Measurements from ENCODE around the gene L3MBTL4.

Gene L3MBTL4

DNA sequence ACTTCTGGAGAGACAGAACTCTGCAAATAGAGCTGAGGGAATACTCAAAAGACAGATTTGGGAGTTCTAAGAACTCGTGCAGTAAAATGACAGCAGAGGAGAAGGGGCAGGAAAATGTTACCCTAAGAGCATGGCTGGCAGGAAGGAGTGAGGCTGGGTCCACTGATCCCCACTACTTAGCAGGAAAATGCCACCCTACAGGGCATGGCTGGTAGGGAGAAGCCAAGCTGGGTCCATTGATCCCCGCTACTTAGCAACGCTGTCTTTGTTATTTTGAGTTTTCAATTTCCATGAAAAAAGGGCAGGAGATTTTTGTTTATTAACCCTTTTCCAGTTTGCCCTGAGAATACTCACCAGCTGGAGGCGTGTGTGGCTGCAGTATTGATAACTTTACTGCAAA lies 419.1 kb downstream of the L3MBTL4 start:
- Histone ChIP-seq H3K9me3 (ENCODE audit: control insufficient read depth, insufficient read depth, low read length) (peaks cover 3% of the 10 kb centered on the region; the same call in 1 of the 2 replicates), H3K36me3 (ENCODE audit: insufficient read depth, low read length) (no peaks in the 10 kb centered on the region), H3K9ac (ENCODE audit: low read depth, low read length) (no peak overlapping the region), H3K4me1 (ENCODE audit: insufficient read depth, low read length) (peaks cover 32% of the 10 kb centered on the region)

DNA sequence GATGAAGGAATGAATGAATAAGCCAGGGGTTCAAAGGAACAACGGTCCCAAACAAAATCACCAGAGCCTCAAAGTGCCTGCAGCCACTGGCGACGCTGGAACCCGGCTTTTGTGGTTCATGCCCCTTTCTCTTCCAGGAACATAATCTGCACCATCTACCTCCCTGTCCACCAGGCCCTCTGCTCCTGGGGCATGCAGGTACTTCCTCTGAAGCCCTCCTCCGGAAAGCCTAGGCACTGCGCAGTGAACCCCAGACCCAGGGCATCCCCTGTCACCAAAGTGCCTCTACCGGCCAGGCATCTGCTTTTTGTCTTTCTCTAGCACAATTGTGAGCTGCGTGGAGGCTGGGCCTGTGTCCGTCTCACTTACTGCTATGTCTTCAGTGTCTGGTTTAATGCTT lies 420.8 kb downstream of the L3MBTL4 start:
- Histone ChIP-seq H3K4me1 (ENCODE audit: insufficient read depth, low read length) (peaks cover 32% of the 10 kb centered on the region), H3K9ac (ENCODE audit: low read depth, low read length) (no peak overlapping the region), H3K36me3 (ENCODE audit: insufficient read depth, low read length) (no peaks in the 10 kb centered on the region), H3K9me3 (ENCODE audit: control insufficient read depth, insufficient read depth, low read length) (no peaks in the 10 kb centered on the region)

DNA sequence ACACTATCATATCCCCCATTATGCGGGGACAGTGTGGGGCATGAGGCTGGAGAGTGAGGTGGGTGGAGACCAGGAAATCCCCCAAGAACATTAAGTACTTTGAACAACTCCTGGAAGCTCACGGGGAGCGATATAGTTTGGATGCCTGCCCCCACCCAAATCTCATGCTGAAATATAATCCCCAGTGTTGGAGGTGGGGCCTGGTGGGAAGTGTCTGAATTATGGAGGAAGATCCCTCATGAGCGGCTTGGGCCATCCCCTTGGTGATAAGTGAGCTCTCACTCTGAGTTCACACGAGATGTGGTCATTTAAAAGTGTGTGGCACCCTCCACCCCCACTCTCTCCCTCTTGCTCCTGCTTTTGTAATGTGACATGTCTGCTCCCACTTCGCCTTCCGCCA lies 422.3 kb downstream of the L3MBTL4 start:
- no peaks in the 10 kb centered on the region for H3K36me3 ChIP-seq (ENCODE audit: insufficient read depth, low read length)
- no peaks in the 10 kb centered on the region for H3K9me3 ChIP-seq (ENCODE audit: control insufficient read depth, insufficient read depth, low read length)
- peaks cover 24% of the 10 kb centered on the region for H3K4me1 ChIP-seq (ENCODE audit: insufficient read depth, low read length)
- no peak overlapping the region for H3K9ac ChIP-seq (ENCODE audit: low read depth, low read length)

DNA sequence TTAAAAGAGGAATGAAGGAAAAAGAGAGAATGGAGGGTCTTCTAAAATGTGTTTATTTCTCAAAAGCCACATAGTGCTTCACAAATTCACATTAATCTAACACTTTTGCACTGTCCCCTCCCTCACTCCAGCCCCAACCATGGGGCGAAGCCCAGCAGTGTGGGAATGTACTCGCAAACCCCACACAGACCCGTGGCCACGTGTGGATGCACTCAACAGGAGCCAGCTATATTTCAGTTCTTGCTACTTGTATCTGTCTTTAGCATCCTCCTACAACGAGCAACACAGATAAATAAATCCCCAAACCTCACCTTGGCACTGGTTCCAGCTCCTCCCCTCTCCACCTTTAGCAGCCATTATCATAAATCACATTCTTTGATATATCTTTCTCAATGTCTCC lies 427.5 kb downstream of the L3MBTL4 start:
- Histone ChIP-seq H3K36me3 (ENCODE audit: insufficient read depth, low read length) (no peaks in the 10 kb centered on the region), H3K9ac (ENCODE audit: low read depth, low read length) (no peak overlapping the region), H3K4me1 (ENCODE audit: insufficient read depth, low read length) (no peaks in the 10 kb centered on the region), H3K9me3 (ENCODE audit: control insufficient read depth, insufficient read depth, low read length) (no peaks in the 10 kb centered on the region)

DNA sequence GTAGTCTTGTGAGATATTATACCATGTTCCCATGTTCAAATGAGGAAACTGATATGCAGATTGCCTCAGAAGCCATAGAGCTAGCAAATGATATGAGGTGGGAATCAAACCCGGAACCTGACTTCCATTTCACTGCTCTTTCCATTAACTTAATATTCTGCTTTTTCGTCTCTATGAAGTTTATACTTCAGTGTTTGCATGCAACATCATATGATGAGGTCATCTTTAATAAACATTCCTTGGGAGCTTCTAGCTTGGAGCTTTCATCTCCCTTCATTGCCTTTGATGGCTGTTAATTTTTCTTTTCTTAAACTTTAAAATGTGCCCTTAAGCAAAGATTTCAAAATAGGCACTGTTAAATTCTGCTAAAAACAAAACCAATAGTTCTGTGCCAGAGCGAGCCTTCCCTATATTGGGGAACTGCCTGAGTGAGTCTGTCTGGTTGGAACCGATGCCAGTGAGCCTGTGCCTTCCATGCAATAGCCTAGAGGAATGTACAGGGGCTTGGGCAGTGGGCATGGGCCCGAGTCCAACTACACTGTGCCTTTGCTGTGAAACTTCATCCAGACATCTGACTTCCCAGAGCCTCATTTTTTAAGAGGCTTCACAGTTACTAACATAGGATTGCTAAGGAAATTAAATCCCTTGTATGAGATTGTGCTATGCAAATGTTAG lies 428.3 kb downstream of the L3MBTL4 start:
- Histone ChIP-seq H3K9me3 (ENCODE audit: control insufficient read depth, insufficient read depth, low read length) (no peaks in the 10 kb centered on the region), H3K4me1 (ENCODE audit: insufficient read depth, low read length) (no peaks in the 10 kb centered on the region), H3K36me3 (ENCODE audit: insufficient read depth, low read length) (no peaks in the 10 kb centered on the region), H3K9ac (ENCODE audit: low read depth, low read length) (no peak overlapping the region)

DNA sequence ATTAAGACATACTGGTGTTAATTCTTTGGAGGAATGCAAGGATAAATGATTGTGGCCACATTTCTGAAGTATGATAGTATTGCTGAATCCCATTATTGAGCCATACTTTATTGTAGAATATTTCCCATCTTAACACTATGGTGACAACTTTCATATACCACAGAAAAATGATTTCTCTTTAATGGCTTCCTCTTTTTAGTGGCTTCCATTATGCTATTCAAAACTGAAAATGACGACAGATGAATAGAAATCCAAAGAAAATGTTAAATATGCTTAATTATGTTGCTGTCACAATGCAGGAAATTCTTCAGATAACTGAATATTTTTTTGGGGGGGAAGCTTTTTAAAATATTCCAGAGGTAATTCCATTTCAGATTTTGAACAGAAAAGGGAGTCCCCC lies 430.5 kb downstream of the L3MBTL4 start:
- Histone ChIP-seq H3K36me3 (ENCODE audit: insufficient read depth, low read length) (no peaks in the 10 kb centered on the region), H3K9ac (ENCODE audit: low read depth, low read length) (no peak overlapping the region), H3K4me1 (ENCODE audit: insufficient read depth, low read length) (no peaks in the 10 kb centered on the region), H3K9me3 (ENCODE audit: control insufficient read depth, insufficient read depth, low read length) (no peaks in the 10 kb centered on the region)

DNA sequence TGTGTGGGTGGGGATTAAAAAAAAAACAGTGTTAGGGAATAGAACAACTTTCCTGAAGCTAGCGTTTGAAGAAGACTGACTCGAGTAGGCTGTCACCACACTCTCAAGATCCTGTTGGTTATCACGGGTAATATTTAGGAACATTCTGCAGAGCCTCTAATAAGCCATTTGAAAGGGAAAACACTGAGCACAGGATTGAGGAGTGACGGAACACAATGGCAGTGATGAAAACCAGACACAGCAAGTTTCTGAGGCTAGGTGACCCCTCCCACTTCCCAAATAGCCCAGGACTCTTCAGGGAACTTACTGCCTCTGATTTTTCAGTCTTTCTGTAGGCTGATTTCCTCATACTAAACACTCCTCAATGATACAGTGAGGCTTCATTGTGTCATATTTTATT lies 431.2 kb downstream of the L3MBTL4 start:
- no peak overlapping the region for H3K9ac ChIP-seq (ENCODE audit: low read depth, low read length)
- no peaks in the 10 kb centered on the region for H3K4me1 ChIP-seq (ENCODE audit: insufficient read depth, low read length)
- no peaks in the 10 kb centered on the region for H3K36me3 ChIP-seq (ENCODE audit: insufficient read depth, low read length)
- H3K9me3 ChIP-seq (ENCODE audit: control insufficient read depth, insufficient read depth, low read length), result no peaks in the 10 kb centered on the region

DNA sequence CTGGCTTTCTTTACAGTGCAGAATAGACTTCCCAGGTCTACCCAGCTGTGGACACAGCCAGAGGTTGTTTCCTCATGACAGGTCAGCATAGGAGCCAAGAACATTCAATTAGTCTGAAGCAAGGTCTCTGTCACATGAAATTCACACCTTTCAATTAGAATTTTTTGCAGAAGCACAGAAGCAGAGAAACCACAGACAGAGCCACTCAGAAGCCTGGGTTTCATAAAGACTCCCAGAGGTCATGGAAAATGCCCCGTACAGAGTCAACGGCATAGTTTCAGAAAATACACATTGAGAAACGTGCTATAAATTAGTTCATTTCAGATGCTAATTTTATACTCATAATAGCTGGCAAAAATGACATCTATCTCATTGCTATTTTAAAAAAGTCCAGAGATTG lies 432.4 kb downstream of the L3MBTL4 start:
- Histone ChIP-seq H3K9ac (ENCODE audit: low read depth, low read length) (no peak overlapping the region), H3K4me1 (ENCODE audit: insufficient read depth, low read length) (no peaks in the 10 kb centered on the region), H3K9me3 (ENCODE audit: control insufficient read depth, insufficient read depth, low read length) (no peaks in the 10 kb centered on the region), H3K36me3 (ENCODE audit: insufficient read depth, low read length) (no peaks in the 10 kb centered on the region)

DNA sequence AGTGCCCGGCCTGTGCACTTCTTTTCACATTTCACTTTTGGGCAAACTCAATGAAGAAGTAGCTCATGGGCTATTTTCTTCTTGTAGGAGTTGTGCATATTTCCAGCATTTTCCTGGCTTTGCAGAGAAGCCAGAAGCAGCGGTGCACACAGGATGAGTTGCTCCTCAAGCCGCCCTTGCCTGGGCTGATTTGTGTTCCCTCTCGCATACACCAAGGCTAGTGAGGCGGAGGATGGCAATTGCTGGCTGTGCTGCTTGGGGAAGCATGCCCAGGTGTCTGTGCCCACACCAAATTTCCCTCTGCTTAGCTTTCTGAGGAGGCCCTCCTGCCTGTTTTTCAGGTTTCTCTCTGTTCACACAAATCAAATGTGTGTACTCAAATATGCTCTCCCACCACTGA lies 434.0 kb downstream of the L3MBTL4 start:
- H3K9ac ChIP-seq (ENCODE audit: low read depth, low read length), result no peak overlapping the region
- no peaks in the 10 kb centered on the region for H3K4me1 ChIP-seq (ENCODE audit: insufficient read depth, low read length)
- H3K9me3 ChIP-seq (ENCODE audit: control insufficient read depth, insufficient read depth, low read length), result no peaks in the 10 kb centered on the region
- no peaks in the 10 kb centered on the region for H3K36me3 ChIP-seq (ENCODE audit: insufficient read depth, low read length)

DNA sequence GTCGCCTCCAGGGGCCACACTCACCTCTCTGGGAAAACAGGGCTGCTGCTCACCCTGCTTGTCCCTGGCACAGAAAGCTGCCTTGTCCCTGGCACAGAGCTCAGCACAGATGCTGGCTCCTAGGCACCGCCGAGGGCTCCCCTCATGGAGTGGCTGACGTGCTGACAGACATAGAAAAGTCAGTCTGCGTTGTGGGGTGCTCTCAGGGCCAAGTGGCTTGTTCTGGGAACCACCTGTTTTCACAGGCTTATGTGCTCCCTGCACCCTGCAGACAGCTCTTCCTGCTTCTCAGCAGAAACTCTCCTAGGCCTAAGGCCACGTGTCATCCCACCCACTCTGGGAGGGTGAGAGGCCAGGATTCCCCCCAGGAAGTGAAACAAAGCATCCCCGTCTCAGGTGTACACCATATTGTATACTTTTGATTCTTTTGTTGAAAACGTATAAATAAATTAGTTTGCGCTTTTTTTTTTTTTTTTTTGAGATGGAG lies 434.7 kb downstream of the L3MBTL4 start:
- Histone ChIP-seq H3K36me3 (ENCODE audit: insufficient read depth, low read length) (no peaks in the 10 kb centered on the region), H3K9me3 (ENCODE audit: control insufficient read depth, insufficient read depth, low read length) (no peaks in the 10 kb centered on the region), H3K9ac (ENCODE audit: low read depth, low read length) (no peak overlapping the region), H3K4me1 (ENCODE audit: insufficient read depth, low read length) (no peaks in the 10 kb centered on the region)

DNA sequence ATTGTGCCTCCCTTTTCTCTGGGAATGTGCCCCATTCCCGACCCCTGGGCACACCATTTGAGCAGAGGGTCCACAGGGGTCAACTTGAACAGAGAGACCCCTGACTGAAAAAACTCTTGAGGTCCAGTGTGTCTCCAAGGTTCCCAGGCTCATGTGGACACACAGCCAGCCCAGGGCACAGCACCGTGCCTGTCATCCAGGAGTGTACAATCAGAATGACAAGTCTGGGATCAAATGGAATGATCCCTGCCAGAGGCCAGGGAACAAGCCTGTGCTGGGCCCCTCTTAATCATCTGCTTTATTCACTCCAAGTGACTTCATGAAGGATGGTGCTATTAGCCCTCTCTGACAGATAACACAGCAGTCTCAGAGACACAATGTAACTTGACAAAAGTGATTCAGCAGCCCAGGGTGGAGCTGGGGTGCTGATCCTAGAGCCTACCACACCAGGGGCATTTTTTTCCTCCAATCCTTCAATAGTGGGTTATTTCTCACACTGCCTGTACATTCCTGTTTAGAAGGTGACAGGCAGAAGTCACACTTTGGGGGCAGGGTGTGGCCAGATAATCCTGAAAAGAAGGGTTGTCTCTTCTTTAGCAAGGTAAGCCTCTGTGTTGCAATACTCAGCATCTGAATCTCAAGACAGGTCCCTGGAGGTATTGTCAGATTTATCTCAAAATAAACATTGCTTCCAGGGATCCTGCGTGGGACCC lies 435.4 kb downstream of the L3MBTL4 start:
- Histone ChIP-seq H3K9ac (ENCODE audit: low read depth, low read length) (no peak overlapping the region), H3K9me3 (ENCODE audit: control insufficient read depth, insufficient read depth, low read length) (no peaks in the 10 kb centered on the region), H3K36me3 (ENCODE audit: insufficient read depth, low read length) (no peaks in the 10 kb centered on the region)

DNA sequence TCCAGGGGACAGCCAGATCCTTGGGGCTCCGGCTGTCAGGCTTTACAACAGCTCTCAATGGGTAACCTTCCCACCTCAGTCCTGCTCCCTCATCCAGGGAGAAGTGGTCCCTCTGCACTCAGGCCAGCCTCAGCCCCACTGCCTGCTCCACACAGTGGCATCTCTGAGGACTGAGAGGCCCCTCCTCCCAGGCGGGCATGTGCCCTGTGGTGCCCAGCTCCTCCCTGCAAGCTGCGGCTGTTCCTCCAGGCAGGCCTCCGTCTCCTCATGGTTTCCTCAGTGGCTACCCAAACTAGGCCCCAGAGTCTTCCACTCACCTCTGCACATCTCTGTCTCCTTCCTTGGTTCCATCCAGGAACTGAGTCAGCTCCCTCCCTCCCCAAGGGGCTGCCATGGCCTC lies 437.7 kb downstream of the L3MBTL4 start:
- H3K9ac ChIP-seq (ENCODE audit: low read depth, low read length), result no peak overlapping the region
- H3K9me3 ChIP-seq (ENCODE audit: control insufficient read depth, insufficient read depth, low read length), result no peaks in the 10 kb centered on the region
- no peaks in the 10 kb centered on the region for H3K36me3 ChIP-seq (ENCODE audit: insufficient read depth, low read length)
- no peaks in the 10 kb centered on the region; the same call in 1 of the 2 replicates for H3K4me1 ChIP-seq (ENCODE audit: insufficient read depth, low read length)

More for the DNA sequence above, 435.4 kb downstream of the L3MBTL4 start:
- no peaks in the 10 kb centered on the region for H3K4me1 ChIP-seq (ENCODE audit: insufficient read depth, low read length)

DNA sequence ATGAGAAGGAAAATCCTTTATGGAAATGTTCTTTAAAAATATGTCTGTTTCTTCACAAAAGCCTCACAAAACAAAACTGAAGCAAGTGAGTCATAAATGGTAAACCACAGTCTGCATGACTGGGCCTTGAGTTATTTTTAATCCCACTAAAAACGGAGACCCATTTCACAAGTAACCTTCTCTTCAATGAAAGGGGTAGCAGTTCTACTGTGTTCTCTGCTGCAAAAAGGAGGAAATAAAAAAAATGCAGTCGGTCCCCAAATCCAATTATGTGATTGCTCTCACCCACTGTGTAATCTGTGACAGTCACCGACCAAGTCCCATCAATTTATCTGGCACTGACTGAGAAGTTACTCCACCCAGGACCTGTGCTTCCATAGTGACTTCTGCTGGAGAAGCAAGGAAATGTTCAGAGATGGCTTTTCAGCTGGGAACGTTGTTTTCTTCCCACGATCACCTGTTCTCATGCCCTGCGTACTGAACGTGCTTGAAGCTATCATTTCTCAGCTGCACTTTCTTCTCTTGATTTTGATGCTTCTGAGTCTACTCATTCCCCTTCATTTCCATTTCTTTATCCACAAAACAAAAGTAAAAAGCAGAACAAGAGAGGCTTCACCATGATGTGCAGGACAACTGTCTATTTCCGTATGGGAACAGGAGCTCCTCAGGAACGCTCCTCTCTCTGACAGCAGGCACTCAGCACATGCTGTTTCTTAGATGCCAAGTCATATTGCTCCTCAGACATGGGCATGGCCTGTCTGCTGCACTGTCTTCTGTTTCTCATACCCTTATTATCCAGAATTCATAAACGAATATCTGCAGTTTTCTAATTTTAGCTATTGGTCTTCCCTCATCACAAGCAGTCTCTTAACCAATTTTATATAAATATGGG lies 439.4 kb downstream of the L3MBTL4 start:
- no peaks in the 10 kb centered on the region for H3K36me3 ChIP-seq (ENCODE audit: insufficient read depth, low read length)

DNA sequence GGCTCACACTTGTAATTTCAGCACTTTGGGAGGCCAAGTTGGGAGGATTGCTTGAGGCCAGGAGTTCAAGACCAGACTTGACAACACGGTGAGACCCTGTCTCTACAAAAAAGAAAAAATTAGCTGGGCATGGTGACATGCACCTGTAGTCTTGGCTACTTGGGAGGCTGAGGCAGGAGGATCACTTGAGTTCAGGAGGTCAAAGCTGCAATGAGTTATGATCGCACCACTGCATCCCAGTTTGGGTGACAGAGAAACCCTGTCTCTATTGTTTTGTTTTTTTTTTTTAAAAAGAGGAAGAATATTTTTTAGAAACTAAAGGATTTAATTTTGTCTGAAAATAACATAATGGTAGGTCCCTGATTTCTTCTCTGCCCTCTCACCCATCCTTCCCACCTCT lies 440.0 kb downstream of the L3MBTL4 start:
- Histone ChIP-seq H3K36me3 (ENCODE audit: insufficient read depth, low read length) (no peaks in the 10 kb centered on the region), H3K4me1 (ENCODE audit: insufficient read depth, low read length) (peaks cover 22% of the 10 kb centered on the region), H3K9ac (ENCODE audit: low read depth, low read length) (no peak overlapping the region), H3K9me3 (ENCODE audit: control insufficient read depth, insufficient read depth, low read length) (no peaks in the 10 kb centered on the region)

More for the DNA sequence above, 439.4 kb downstream of the L3MBTL4 start:
- H3K9me3 ChIP-seq (ENCODE audit: control insufficient read depth, insufficient read depth, low read length), result no peaks in the 10 kb centered on the region
- H3K9ac ChIP-seq (ENCODE audit: low read depth, low read length), result no peak overlapping the region
- H3K4me1 ChIP-seq (ENCODE audit: insufficient read depth, low read length), result peaks cover 15% of the 10 kb centered on the region
